Measurements from ENCODE around the gene TBXT. TPM values are rescaled to one million over a fixed set of nuclear protein-coding genes. Genes with fewer than 3 reads are reported as not detected.
A peak's percentile ranks its signal among the peaks of the same experiment; 100 is the strongest.

Gene TBXT
- total RNA-seq, 1 donor from 2014 or later = not detected

- FAIRE-seq (no peak), DNase-seq (ENCODE audit: low spot score in 2 of 2) (no peak)
Observed at GRCh38 chr6:166173281-166173951, 5.8 kb upstream of the TBXT start.

- no peak for DNase-seq (ENCODE audit: low spot score in 2 of 2)
- FAIRE-seq = no peak
Observed at GRCh38 chr6:166172546-166172945, 4.9 kb upstream of the TBXT start.

- FAIRE-seq (no peak), DNase-seq (ENCODE audit: low spot score in 2 of 2) (no peak)
Observed at GRCh38 chr6:166169549-166170421, 2.1 kb upstream of the TBXT start.

GRCh38 chr6:166168616-166169548, 1.2 kb upstream of the TBXT start:
- DNase-seq (ENCODE audit: low spot score in 2 of 2) (no peak), FAIRE-seq (no peak)

- no peak for FAIRE-seq
- DNase-seq (ENCODE audit: low spot score in 2 of 2) = no peak
Observed at GRCh38 chr6:166167258-166167731, 356 bp downstream of the TBXT start.

- no peak for DNase-seq (ENCODE audit: low spot score in 2 of 2)
- no peak for FAIRE-seq
Observed at GRCh38 chr6:166166314-166167257, 1.1 kb downstream of the TBXT start.

GRCh38 chr6:166165558-166166313, 1.9 kb downstream of the TBXT start:
- no peak for DNase-seq (ENCODE audit: low spot score in 2 of 2)
- no peak for FAIRE-seq

- FAIRE-seq (no peak), DNase-seq (ENCODE audit: low spot score in 2 of 2) (no peak)
Observed at GRCh38 chr6:166162599-166163342, 4.9 kb downstream of the TBXT start.

GRCh38 chr6:166157930-166158617, 9.6 kb downstream of the TBXT start:
- FAIRE-seq = no peak

GRCh38 chr6:166156942-166157341, 10.7 kb downstream of the TBXT start:
- FAIRE-seq (peak; percentile 81), DNase-seq (ENCODE audit: low spot score in 2 of 2) (peak in 1 of 2 donors; percentile 58)

More at GRCh38 chr6:166157930-166158617, 9.6 kb downstream of the TBXT start:
- no peak for DNase-seq (ENCODE audit: low spot score in 2 of 2)

- DNase-seq (ENCODE audit: low spot score in 2 of 2) (no peak), FAIRE-seq (no peak)
Observed at GRCh38 chr6:166153966-166154365, 13.7 kb downstream of the TBXT start.

GRCh38 chr6:166152660-166153059, 15.0 kb downstream of the TBXT start:
- FAIRE-seq = no peak
- DNase-seq (ENCODE audit: low spot score in 2 of 2) = no peak

- FAIRE-seq (no peak), DNase-seq (ENCODE audit: low spot score in 2 of 2) (no peak)
Observed at GRCh38 chr6:166151798-166152197, 15.9 kb downstream of the TBXT start.

- FAIRE-seq (no peak), DNase-seq (ENCODE audit: low spot score in 2 of 2) (no peak)
Observed at GRCh38 chr6:166145751-166146150, 21.9 kb downstream of the TBXT start.

GRCh38 chr6:166143011-166143410, 24.6 kb downstream of the TBXT start:
- DNase-seq (ENCODE audit: low spot score in 2 of 2) (no peak), FAIRE-seq (no peak)

- DNase-seq (ENCODE audit: low spot score in 2 of 2) (no peak), FAIRE-seq (no peak)
Observed at GRCh38 chr6:166127624-166128472, 39.8 kb downstream of the TBXT start.

Measured in frontal cortex (tissue), 4 donors.